Ishikawa (cell line): Measurements from ENCODE around the gene TEP1.

Experiments used
- CEBPB ChIP-seq: IDR thresholded peaks from 2 replicates; pipeline ENCODE4 v1.6.1; 2012
- CREB1 ChIP-seq: IDR thresholded peaks from 2 replicates; pipeline ENCODE4 v1.6.1; 2012; ENCODE audit warnings: low read depth
- EGR1 ChIP-seq: IDR thresholded peaks from 2 replicates; pipeline ENCODE4 v1.6.1; 2012
- EP300 ChIP-seq: IDR thresholded peaks from 2 replicates; pipeline ENCODE4 v1.6.1; 2012; ENCODE audit warnings: borderline replicate concordance
- FOXM1 ChIP-seq: IDR thresholded peaks from 2 replicates; pipeline ENCODE4 v1.6.1; 2012; ENCODE audit warnings: low read depth, borderline replicate concordance
- MAX ChIP-seq: IDR thresholded peaks from 2 replicates; pipeline ENCODE4 v1.6.1; 2012
- NFIC ChIP-seq: IDR thresholded peaks from 2 replicates; pipeline ENCODE4 v1.6.1; 2012
- RAD21 ChIP-seq: IDR thresholded peaks from 2 replicates; pipeline ENCODE4 v1.6.1; 2012; ENCODE audit warnings: low read depth
- REST ChIP-seq: IDR thresholded peaks from 2 replicates; pipeline ENCODE4 v1.6.1; 2012; ENCODE audit warnings: low read depth, mild to moderate bottlenecking
- TAF1 ChIP-seq: IDR thresholded peaks from 2 replicates; pipeline ENCODE4 v1.6.1; 2012; ENCODE audit warnings: low read depth, mild to moderate bottlenecking
- TCF12 ChIP-seq: IDR thresholded peaks from 2 replicates; pipeline ENCODE4 v1.6.1; 2012; ENCODE audit warnings: low read depth
- TEAD4 ChIP-seq: IDR thresholded peaks from 2 replicates; pipeline ENCODE4 v1.6.1; 2012
- YY1 ChIP-seq: IDR thresholded peaks from 2 replicates; pipeline ENCODE4 v1.6.1; 2012; ENCODE audit warnings: low read depth
- ZBTB7A ChIP-seq: IDR thresholded peaks from 2 replicates; pipeline ENCODE4 v1.6.1; 2012; ENCODE audit warnings: low read depth
- TF ChIP-seq, protein P1 (sequence below): IDR thresholded peaks from 2 replicates; pipeline ENCODE4 v1.6.1; 2012

Gene TEP1

DNA sequence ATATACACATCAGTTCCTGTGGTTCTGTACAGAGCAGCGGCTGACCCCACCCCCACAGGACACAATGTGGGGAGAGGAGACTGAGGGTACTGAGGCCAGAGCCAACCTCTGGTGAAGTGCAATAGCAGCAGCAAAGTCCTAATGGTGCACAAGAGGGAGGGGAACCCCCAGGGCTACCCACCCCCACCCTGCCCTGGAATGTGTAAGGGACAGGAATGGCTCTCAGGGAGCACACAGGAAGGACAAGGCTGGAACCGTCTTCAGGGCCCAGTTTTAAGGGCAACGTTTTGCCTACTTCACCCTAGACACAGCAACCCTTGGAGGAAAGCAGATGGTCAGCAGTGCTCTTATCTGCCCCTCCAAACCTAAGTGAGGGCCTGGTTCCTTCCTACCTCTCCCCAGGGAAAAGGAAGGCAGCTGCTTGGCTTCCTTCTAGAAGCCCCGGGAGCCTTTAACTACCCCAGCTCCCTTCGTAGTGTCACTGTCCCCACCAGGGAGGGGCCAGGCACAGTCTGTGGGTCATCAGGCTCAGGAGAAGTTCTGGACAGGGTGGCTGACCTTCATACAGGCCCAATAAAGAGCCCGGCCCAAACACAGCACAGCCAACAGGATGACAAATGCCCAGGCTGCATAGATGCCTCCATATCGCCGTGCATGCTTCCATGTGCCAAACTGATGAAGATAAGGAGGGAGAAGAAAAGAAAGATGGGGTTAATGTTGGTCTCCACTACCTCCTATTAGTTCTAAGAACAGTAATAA is 44.9 kb upstream of the TEP1 start:
- TF ChIP-seq TEAD4 (no peak), EP300 (no peak), FOXM1 (no peak), NFIC (no peak), YY1 (no peak), ZBTB7A (no peak), TCF12 (no peak), REST (no peak), MAX (no peak)

GRCh38 chr14:20456971-20457370 is 43.7 kb upstream of the TEP1 start:
- no peak for TF ChIP-seq TAF1
- TF ChIP-seq REST = no peak
- no peak for TF ChIP-seq TCF12
- TF ChIP-seq FOXM1 = no peak
- no peak for TF ChIP-seq EP300
- no peak for TF ChIP-seq EGR1
- TF ChIP-seq TEAD4 = no peak
- no peak for TF ChIP-seq NFIC
- no peak for TF ChIP-seq CEBPB
- TF ChIP-seq, protein P1, sequence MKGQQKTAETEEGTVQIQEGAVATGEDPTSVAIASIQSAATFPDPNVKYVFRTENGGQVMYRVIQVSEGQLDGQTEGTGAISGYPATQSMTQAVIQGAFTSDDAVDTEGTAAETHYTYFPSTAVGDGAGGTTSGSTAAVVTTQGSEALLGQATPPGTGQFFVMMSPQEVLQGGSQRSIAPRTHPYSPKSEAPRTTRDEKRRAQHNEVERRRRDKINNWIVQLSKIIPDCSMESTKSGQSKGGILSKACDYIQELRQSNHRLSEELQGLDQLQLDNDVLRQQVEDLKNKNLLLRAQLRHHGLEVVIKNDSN = no peak
- no peak for TF ChIP-seq YY1
- no peak for TF ChIP-seq MAX
- no peak for TF ChIP-seq RAD21
- no peak for TF ChIP-seq CREB1
- no peak for TF ChIP-seq ZBTB7A

DNA sequence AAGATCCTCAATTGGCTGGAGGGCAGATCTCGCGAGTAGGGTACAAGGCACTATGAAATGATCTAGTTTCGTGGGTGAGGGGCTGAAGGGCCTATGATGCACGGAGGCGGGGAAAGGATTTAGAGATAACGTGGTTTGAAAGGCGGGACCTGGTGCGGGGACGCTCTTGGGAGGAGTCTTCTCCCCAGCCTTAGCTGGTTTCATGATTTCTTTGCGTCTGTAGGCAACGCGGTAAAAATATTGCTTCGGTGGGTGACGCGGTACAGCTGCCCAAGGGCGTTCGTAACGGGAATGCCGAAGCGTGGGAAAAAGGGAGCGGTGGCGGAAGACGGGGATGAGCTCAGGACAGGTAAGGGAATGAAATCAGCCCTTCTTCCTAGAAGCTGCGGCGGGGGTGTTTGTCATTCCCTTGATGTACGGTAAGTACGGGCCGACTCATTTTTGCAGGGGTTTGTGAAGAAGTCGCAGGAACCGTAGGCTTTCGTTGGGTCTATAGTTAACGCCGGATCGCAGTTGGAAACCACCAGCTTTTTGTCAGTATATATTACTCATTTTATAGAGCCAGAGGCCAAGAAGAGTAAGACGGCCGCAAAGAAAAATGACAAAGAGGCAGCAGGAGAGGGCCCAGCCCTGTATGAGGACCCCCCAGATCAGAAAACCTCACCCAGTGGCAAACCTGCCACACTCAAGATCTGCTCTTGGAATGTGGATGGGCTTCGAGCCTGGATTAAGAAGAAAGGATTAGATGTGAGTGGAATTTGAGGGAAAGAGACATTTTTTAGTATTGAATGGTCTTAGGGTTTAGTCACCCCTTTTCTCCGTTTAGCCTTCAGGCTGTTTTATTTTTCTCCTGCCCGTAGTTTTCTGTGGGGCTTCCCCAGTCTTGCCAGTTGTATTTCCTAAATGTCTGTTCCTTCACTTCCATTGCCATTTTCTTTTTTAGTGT is 42.3 kb upstream of the TEP1 start:
- no peak for TF ChIP-seq TCF12
- TF ChIP-seq FOXM1 = 0 out of 2 replicates have a peak, but pooled peaks have one; percentile 5

DNA sequence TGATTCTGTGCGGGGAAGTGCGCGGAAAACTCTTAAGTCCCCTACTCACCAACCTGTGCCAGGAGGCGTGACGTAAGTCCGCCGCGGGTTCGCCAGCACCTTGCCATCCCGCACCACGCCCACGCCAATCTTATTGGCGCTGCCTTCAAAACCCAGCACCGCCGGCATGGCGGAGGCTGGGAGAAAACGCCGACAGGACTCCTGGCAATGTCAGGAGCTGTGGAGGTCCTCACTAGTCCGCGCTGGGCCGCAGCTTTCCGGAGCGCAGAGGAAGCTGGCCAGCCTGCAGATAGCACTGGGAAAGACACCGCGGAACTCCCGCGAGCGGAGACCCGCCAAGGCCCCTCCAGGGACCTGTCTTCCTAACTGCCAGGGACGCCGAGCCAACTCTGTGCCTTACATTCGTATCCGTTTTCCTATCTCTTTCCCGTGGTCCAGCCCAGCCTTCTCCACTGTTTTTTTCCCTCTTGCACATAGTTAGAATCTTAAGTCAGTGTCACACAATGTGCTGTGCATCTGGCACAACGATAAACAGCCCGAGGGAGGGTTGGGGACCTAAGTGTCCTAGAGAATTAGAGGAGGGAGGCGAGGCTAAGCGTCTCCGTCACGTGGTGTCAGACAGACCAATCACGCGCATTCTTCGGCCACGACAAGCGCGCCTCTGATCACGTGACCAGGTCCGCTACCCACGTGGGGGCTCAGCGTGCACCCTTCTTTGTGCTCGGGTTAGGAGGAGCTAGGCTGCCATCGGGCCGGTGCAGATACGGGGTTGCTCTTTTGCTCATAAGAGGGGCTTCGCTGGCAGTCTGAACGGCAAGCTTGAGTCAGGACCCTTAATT is 41.4 kb upstream of the TEP1 start, which contains the start of the genes APEX1 and OSGEP:
APEX1 (plus strand) TSS at position 711 of the 839 bp plus-strand sequence. CDS start 420 bp downstream, outside the sequence.
OSGEP (minus strand) TSS at position 297 of the 839 bp plus-strand sequence; CDS start at position 168, 129 bp downstream.
- TF ChIP-seq ZBTB7A (peak; percentile 24; the same call in 1 of the 2 replicates), REST (no peak), MAX (peak; percentile 97), YY1 (peak; percentile 50; the same call in 1 of the 2 replicates), TCF12 (peak; percentile 49), EGR1 (peak; percentile 85), TAF1 (peak; percentile 70; the same call in 1 of the 2 replicates), FOXM1 (peak; percentile 11; the same call in 1 of the 2 replicates), CEBPB (no peak; the same call in 1 of the 2 replicates), EP300 (no peak), NFIC (peak; percentile 52), CREB1 (peak; percentile 40; the same call in 1 of the 2 replicates)
- TF ChIP-seq, protein P1 = peak; percentile 100
